Non-pigmented ciliary epithelial cell (primary cell): ENCODE data around the gene DAPK1.

ENCODE experiments used
- DNase-seq: peaks from one replicate; pipeline ENCODE4 v3.0.0-alpha.2; 2010; ENCODE audit warnings: low read depth

Gene DAPK1

DNA sequence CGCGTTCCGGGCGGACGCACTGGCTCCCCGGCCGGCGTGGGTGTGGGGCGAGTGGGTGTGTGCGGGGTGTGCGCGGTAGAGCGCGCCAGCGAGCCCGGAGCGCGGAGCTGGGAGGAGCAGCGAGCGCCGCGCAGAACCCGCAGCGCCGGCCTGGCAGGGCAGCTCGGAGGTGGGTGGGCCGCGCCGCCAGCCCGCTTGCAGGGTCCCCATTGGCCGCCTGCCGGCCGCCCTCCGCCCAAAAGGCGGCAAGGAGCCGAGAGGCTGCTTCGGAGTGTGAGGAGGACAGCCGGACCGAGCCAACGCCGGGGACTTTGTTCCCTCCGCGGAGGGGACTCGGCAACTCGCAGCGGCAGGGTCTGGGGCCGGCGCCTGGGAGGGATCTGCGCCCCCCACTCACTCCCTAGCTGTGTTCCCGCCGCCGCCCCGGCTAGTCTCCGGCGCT, at the start of gene DAPK1:
TSS of gene DAPK1 (plus strand) at position 264 of the 442 bp plus-strand sequence. CDS start 1,211 bp downstream, outside the sequence.
- DNase-seq, result no peak

DNA sequence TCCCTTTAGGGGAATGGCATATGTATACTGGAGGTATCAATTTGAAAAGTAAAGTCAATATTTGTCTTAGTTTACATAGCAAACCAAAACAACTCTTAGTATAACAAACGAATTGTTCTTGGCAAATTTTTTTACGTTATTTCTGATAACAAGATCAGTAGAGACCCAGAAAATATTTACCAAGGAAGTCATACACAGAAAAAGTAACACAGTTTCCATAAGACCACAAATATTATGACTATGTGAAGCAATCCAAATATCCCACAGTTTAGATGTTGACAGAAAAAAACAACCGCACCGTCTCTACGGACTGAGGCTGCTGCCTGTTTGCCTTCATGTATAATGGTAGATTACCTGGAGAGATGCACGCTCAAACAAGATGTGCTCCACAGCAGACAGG, 46.5 kb upstream of the DAPK1 start:
- DNase-seq, result no peak

DNA sequence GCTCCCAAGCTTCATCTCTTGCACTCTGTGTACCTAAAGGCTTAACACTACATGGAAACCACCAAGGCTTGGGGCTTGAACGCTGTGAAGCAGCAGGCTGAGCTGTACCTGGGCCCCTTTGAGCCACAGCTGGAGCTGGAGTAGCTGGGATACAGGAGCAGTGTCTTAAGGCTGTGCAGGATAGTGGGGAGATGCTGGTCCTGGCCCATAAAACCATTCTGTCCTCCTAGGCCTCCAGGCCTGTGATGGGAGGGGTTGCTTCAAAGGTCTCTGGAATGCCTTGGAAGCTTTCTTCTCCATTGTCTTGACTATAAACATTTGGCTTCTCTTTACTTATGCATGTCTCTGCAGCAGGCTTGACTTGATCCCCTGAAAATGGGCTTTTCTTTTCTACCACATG, 42.3 kb upstream of the DAPK1 start:
- DNase-seq, result no peak

GRCh38 chr9:87461256-87461655, 36.4 kb upstream of the DAPK1 start:
- no peak for DNase-seq

- no peak for DNase-seq
Observed at GRCh38 chr9:87464110-87464991, 33.3 kb upstream of the DAPK1 start.

DNA sequence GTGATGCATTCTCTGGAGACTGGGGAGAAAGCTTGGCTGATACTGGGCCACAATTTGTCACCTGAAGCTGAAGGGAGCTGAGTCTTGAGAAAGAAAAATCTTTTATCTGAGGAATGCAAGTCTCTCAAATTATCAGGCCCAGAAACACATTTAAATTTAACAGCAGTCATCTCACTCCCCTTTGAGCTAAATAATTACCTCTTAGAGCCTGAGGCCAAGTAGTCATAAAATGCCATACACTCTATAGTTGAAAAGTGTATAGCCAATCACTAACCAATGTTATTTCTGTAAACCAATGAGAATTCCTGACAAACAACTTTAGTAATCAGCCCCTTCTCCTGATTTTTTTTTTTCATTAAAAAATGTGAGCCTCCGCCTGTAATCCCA, 32.7 kb upstream of the DAPK1 start:
- DNase-seq, result no peak

DNA sequence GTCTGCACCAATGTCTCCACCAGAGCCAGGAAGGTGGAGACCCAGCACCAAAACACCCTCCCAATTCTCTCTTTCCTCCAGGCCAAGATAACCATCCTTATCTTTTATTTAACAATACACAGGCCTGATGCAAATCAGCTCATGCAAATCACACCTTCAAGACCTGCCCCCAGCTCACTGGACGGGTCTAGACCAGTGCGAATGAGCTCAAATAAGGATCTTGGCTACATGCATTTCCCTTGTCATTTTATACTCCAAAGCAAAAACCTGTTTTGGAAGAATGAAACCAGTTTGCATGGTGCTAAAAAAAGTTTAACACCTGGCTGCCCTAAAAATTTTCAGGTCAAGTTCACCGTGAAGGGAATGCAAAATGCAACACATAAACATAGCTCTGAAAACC, 31.9 kb upstream of the DAPK1 start:
- no peak for DNase-seq

GRCh38 chr9:87467187-87467586, 30.5 kb upstream of the DAPK1 start:
- DNase-seq, result no peak

DNA sequence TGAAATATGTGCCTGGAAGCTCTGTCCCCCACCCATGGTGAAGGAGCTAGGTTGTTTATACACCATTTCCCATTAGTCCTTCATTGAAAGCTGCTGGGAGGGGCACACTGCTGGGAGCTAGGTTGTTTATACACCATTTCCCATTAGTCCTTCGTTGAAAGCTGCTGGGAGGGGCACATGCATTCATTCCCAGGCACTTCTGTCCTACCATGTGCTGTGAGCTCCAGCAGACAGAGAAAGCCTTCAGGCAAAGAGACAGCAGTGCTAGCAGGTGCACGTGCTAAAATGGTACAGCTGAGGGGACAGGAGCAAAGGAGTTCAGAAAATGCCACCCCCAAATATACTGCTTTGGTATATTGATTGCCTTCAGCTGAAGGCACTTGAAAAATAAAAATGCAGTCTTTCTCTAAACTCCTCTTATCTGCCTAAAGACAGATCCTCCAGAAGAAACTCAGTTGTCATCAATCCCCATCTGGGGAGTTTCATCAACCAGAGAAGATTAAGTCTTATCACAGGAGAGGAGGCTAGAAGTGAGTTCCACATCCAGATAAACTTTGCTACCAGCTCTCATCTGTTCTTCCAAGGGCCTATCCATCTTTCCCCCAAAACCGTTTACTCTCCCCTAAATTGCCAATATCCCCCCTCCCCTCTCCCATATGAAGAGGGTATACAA, 27.7 kb upstream of the DAPK1 start:
- DNase-seq, result no peak

GRCh38 chr9:87471746-87472145, 25.9 kb upstream of the DAPK1 start:
- no peak for DNase-seq

DNA sequence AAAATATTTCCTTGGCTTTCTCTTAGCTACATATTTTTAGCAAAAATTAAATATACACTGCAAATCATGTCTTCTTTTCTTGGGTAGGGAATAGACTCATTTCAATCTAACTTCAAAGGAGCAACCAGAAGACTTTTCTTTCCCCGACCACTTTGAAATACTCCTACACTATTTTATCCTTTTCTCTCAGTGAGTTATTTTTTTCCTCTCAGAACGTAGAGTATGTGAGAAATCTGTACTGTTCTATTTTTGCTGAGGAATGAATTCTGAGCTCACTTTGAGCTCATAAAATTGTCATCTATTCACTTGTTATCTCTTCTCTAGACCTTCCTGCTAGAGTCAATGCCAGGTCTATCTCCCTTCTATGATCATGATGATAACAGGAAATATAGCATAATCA, 22.2 kb upstream of the DAPK1 start:
- DNase-seq, result no peak

DNA sequence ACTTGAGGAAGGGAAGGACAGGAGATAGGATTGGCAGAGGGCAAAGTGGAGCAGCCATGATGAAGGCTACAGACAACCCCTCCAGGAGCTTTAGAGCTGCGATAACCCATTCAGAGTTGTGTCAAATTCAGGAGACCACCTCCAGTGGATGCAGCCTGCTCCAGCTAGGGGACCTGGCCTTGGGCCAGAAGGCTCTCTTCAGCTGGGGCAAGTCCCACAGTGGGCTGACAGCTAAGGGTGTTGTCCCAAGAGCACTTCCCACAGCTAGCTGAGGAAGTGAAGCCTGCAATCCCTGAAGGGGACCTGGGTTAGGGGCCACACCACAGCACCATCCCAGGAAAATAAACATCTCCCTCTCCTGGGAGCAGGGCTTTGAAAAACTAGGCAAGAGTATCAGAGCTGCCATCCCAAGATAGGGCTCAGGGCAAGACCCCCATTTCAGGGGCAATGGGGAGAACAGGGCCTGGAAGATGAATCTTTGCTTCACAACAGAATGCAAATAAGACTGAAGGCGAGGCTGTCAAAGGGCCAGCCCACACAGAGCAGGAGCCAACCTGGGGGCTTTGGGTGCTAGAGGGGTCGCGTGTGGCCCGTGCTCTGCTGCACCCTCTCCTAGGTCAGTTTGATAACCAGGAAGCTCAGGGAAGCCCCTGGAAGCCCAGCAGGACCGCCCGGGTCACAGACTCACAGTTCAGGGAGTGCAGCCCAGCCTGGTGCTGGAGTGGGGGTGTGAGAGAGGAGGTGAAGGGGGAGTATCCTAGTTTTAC, 19.3 kb upstream of the DAPK1 start:
- no peak for DNase-seq

GRCh38 chr9:87479801-87480201, 17.9 kb upstream of the DAPK1 start:
- DNase-seq, result peak; percentile 27

DNA sequence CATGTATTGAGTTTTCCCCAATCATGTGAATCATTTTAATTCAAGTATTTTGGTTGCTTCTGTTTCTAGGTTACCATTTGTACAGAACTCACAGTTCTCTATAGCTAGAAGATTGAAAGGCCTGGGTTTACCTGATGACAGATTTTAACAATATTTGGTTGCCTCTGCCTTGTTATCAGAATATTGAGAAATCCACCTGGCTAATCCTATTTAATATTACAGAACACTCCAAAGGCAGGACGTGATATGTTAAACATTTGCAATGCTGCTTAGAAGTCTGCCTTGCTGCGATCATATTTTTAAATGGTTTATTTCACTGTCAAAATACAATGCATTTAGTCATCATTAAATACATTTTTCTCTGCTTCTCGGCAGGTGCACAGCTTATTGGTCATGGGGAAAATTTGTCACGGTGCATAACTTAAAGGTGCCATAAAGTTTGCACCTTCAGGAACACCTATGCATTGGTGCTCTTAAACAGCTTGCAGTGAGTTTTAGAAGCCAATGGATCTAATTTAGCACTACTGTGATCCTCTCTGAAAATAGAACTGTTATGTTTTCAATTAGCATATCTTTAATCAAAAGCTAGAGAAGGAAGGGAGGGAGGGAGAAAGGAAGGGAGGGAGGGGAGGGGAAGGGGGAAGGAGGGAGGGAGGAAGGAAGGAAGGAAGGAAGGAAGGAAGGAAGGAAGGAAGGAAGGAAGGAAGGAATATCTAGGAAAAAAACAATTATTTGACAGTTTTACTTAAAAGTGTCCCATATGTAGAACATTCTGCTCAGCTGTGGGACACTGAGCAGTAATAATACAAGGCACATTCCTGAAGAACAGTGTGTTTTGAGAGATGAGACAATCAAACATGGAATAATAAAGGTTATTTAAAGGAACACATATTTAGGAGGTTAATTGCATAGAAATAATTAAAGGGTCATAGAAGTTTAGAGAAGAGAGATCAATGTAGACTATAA, 15.5 kb upstream of the DAPK1 start:
- DNase-seq, result no peak

DNA sequence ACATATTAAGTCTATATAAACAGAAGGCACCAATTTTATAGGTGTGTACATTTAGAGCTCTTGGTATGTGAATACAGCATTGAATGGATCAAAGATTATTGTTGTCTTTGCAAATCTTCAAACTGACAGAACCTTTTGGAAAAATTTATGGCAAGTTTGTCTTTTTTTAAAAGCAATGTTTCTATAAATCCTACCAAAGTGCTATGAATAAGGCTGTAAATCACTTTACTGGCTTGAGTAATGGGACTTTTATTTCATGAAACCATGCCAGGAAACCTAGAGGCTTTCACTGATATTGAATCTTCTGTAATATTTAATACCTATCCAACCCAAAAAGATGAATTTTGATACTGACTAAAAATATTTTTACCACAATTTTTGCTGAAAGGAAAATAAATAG, 7.4 kb upstream of the DAPK1 start:
- DNase-seq, result no peak

GRCh38 chr9:87490907-87491306, 6.8 kb upstream of the DAPK1 start:
- DNase-seq, result no peak

GRCh38 chr9:87491523-87491922, 6.1 kb upstream of the DAPK1 start:
- DNase-seq, result no peak

GRCh38 chr9:87492642-87493041, 5.0 kb upstream of the DAPK1 start:
- DNase-seq, result no peak

DNA sequence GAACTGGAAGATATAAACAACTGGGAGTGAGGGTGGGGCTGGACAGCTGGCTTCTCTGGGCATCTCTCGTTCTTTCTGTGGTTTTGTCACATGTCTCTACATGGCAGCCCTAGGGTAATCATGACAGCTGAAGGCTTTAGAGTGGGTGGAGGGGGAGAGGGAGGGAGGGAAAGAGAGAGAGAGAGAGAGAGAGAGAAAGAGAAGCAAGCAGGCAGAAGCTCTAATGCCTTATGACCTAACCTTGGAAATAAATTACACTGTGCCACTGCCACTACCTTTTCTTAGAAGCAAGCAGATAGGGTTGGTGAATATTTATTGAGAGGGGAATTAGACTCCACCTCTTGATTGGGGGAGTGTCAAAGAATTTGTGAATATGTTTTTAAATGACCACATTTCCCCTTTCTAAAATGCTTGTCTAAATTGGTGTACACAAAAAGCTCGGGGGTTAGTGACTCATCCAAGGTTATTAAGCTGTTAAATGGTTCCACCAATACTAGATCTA, 2.6 kb upstream of the DAPK1 start:
- DNase-seq, result no peak

DNA sequence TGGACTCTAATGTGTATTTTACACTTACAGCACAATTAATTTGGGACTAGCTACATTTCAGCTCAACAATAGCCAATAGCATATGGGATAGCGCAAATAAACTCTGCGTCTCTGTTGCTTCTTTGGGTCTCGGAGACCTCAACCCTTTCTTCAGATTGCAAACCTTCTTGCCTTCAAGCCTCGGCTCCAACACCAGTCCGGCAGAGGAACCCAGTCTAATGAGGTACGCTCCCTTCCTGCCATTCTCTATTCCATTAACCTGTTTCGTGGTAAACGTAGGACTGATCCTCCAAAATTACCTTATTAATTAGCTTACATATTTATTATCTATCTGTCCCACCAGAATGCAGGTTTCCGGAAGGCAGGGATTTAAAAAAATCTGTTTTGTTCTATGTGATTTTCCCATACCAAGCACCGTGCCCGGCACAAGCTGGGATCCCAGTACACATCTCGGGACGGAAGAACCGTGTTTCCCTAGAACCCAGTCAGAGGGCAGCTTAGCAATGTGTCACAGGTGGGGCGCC, 525 bp upstream of the DAPK1 start:
- no peak for DNase-seq
